NCI-H2227 (cell line): Measurements from ENCODE around the gene CDRT4.

Experiments used
- DNase-seq: peaks from one replicate; lab custom pipeline; 2025; ENCODE audit not compliant: unreplicated experiment; lab: John Stamatoyannopoulos, UW

The CDRT4 gene

DNA sequence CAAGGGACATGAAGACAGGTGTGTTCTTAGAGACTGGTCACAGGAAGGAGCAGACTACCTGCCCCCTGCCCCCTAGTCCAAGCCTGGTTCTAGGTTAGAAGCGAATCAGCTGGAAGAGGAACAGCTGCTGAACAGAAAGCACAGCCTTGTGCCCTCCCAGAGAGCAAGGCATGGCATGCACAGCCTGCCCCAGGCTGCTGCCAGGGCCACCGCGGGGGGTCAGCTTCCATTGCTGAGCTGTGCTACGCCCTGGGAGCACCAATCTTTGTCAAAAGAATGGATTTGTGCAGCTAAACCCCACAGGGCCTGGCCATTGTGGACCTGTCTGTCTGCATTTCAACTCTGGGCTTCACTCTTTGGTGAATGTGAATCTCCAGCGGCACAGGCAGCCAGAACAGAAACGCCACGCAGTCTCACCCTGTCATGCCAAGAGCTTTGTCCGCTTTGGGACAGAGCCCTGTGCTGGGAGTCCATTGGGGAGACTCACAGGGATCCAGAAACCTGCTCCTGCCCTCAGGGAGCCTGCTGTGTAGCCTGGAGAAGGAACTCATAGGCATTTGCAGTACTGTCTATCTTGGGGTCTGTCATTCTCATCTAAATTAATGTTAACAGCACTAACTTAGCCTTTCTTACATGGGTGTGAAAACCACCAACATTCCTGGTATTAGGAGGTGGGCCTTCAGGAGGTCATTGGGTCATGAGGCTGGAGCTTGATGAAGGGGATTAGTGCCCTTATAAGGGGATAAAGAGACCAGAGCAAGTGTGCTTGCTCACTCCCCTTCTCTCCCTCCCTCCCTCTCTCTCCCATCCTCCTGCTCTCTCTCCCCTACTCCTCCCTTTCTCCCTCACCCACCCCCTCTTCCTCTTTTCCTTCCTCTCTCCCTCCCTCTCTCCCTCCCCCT is 25.6 kb upstream of the CDRT4 start:
- DNase-seq = no peak

DNA sequence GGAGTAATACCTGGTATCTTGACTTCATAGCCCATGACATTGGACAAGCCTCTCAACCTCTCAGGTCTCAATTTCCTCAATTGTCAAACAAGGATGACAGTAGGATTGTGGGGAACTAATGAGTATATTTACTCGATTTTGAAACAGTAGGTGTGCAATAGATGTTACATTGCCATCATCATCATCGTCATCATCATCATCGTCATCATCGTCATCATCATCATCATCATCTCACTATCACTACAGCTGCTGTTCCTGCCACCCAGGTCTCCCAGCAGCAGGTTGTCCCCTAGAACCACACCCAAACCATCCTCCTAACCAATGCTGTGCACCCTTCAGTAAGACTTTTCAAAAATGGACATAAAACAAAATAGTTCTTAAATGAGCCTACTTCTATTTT is 24.8 kb upstream of the CDRT4 start:
- no peak for DNase-seq

DNA sequence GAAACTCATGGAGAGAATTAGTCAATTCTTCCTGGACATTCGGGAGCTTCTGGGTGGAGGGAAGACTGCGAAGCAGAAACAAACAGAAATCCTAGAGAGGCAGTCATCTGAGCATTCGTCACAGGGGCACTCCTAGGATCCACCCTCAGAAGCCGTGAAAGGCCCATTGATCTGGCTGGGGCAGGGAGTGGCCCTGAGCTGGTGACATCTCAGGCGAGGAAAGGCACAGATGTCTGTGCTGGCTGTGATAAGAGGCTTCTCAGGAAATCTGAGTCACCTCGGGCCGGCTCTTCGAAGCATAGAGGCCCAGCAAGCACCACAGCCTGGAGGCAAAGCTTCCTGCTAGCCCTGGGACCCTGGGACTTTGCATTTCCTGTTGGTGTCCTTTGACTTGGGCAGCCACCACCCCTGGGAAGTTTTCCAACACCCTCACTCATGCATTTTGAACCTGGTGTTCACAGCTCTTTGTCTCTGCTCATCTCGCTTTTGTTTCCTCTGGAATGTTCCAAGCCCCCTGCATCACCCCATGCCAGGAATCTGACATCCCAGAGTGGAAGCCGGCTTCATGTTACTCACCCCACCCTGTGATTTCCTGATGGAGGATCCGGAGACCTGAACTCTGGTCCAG is 23.3 kb upstream of the CDRT4 start:
- DNase-seq = no peak

DNA sequence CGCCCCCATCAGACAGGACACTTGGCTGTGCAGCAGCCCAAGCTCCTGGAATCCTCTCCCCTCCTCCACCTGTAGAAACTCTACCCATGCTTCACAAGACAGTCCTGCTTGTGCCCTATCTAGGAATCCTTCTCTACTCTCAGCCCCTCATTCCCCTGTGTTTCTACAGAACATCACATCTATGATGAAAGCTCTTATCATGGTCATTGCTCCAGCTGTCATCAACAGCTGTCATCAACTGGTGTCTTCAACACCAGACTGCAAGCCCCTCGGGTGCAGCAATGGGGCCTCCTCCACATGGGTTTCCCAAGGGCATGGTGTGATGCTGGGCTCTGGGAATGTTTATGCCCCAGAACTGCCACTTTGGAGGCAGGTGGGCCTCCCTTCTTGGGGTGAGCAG is 21.1 kb upstream of the CDRT4 start:
- DNase-seq = no peak

DNA sequence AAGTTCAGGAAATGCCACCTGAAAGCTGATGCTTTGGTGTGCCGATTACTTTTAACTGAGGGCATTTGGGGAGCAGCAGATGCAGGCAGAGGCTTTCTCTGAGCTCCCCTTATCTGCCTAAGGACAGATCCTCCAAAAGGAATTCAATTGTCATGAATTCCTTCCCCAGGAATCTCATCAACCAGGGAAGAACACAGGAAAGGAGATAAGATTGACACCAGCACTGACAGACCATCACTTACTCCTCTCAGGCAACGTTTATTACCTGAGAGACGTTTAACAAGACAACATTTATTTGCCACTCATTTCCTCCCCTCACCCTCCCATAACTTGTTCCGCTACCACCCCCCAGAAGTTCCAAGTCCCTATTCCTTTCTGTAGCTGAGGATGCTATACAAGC is 17.6 kb upstream of the CDRT4 start:
- no peak for DNase-seq

DNA sequence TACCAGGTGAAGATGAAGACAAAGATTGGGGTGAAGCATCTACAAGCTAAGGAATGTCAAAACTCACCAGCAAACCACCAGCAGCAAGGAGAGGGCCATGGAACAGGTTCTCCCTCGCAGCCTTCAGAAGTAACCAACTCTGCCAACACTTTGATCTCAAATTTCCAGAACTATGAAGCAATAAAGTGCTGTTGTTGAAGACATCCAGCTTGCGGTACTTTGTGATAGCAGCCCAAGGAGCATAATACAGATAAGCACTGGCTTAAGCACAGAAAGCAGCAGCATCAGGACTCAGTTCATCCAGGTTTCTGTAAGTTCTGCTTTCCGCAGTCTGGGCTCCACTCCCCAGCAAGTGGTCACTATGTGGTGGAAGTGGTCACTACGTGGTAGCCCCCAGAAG is 16.0 kb upstream of the CDRT4 start:
- DNase-seq = no peak

DNA sequence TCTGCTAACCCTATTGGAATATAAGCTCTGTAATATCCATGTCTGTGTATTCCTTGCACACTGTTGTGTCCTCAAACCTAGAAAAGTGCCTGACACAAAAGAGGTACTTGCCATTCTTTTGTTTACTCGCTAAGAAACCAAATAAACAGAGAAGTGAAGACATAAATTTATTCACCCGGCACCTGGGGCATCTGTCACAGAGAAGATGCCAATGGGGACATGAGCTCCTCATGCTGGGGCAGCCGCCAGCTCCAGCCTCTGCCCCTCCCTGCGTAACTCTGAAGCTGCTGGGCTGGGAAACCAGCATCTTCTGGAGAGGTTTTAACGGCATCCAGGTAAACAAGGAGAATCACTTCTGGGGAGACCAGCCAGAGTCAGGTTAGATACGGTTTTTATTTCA is 15.1 kb upstream of the CDRT4 start:
- no peak for DNase-seq

DNA sequence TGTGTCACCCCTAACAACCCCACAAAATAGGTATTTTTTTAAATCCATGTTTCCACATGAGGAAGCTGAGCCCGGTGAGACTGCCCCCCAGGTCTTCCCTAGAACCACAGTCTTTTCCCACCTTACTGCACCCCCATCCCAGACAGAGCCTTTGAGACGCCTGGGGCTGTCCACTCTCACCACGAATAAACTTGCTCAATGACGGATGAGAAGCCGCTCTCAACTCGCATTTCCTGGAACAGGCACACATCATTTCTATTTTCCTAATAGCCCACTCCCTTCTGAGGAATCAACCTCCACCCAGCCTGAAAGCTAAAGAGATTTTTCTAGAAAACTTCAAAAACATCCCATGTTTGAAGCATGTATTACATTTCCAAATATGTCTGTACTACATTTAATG is 14.1 kb upstream of the CDRT4 start:
- no peak for DNase-seq

DNA sequence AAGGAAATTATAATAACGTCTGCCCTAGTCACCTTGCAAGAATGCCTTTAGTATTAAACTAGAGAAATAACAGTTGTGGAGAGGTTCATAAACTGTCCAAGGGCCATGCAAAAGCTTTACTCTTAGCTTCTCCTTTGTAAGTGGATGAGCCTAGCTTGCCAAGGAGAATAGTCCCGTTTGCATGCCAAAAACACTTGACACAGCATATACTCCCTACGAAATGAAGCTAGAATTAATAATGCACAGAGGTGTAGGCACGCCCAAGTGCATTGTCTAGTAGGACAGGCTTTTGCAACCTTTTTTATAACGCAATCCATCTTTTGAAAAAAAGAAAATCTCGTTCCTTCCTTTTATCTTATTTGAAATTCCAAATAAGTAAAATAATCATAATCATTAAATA is 12.8 kb upstream of the CDRT4 start:
- DNase-seq = no peak

DNA sequence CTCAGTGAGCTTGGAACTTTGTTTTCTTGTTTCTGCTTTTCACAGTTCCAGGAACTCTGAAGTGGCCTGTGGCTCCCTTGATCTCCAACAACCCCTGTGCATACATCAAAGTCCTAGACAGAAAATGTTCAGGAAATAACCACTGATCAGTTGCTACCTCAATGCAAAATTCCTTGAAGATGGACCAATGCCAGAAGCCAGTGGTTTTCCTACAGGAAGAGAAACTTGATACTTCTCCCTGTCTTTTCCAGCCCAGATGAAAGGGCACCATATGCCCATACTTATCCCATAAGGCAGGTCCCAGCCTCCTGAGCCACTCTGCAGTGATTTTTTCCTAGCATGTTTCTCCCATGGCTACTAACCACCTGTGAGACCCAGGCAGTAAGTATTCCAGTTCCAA is 12.3 kb upstream of the CDRT4 start:
- DNase-seq = no peak

DNA sequence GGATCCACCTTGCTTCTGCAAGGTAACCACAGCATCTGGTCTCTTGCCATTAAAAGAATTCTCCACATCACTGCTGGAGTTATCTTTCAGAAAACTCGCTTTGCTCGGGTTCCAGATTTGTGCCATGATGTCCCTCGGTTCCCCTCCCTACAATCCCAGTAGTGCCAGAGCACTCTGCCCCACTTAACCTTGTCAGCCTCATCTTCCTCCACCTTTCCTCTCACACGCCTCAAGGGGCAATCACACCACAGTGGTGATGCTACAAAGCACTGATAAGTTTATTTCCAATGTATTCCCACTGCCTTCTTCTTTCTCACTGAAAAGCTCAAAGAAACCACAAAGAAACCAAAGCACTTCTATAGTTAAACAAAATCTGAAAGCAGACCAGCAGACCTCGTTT is 11.4 kb upstream of the CDRT4 start:
- DNase-seq = no peak

DNA sequence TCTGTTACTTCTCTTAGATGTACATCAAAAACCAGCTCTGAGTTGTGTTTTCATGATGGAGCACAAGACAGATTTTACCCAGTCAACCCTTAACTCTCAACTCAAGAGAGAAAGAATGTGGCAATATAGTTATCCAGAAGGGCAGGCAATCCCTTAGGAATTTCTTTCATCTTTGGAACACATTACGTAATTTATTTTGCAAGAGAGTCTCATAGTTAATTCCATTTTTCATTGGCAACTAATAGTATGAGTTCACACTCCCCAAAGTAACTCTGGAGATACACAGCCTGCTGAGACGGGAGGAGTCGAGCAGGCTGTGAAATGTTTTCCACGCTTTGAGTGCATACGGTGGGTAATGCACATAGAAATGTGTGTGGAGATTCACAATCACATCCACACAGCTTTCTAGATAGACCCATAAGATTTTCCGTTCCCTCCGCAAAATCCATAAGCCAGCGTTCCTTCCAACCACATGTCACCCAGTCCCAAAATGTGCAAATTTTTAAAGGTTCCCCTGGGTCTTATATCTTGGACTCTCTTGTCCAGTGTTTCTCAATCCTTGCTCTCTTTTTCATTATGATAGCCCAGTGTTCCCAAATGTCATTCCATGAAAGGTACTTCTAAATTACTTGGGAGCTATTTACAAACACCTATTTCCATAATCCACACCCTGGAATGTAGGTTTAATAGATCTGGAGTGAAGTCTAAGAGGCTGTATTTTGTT is 8.4 kb upstream of the CDRT4 start:
- no peak for DNase-seq

DNA sequence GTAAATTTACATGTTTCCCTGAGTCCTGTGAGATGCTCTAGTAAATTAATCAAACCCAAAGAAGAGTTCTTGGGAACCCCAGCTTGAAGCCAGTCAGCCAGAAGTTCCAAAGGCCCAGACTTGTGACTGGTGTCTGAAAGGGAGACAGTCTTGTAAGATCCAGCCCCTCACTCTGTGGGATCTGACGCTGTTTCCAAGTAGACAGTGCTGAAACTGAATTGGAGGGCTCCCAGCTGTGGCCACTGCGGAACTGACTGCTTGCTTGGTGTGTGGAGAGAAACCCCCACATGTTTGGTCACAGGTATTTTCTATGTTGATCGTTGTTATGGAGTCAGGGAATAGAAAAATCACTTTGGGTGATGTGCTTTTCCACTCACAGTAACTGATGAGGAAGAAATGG is 5.5 kb upstream of the CDRT4 start:
- DNase-seq = no peak

DNA sequence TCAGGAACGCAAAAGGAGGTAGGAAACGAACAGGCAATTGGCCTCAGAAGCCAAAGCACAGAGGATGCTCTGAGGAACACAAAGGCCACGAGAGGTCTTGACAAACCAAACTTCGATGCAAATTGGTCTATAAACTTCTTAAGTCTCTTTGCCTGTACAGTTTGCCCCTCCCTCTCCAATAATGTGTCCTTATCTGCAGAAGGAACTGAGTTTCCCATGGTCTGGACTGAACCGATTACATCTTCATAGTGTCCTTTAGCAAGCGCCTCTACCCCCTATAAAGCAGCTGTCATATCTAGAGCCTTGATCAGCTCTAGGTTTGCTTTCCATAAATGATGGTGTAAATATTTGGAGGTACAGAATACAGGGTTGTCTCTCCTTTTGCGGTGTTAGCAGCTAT is 3.1 kb upstream of the CDRT4 start:
- DNase-seq = no peak

DNA sequence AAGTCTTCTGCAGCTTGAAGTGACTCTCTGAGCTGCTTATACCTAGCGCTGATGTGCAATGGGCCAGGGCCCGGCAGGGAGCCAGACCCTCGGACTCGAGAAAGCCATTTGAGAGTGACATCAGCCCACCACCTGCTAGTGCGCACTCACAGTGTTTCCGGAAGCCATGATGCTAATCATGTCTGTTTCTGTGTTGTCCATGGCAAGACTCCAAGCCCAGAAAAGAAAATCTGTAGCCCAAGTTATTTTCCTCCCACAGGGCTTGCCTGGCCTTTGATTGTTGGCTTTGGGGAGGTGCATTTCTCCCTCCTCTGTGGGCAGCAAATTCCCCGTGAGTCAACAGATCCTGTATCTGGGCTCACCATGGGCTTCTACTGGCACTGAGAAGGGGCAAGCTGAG is 1.8 kb upstream of the CDRT4 start:
- DNase-seq = no peak

DNA sequence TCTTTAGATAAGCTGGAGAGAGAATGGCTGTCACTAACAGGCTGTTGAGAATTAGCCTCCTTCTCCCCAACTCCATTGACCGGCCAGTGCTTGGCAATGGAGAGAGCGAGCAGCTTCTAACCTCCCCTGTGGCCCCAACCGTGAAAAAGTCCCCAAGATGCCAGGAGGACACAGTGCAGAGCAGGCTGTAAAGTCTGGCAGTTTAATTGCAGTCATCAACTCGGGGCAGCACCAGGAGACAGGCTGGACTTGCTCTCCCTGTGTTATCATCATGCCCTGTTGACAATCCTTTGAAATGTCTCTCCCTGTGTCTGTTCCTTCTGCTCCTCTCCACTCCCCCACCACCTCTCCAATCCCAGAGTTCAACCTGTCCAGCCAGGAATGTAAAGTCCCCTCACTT is 705 bp upstream of the CDRT4 start:
- no peak for DNase-seq

DNA sequence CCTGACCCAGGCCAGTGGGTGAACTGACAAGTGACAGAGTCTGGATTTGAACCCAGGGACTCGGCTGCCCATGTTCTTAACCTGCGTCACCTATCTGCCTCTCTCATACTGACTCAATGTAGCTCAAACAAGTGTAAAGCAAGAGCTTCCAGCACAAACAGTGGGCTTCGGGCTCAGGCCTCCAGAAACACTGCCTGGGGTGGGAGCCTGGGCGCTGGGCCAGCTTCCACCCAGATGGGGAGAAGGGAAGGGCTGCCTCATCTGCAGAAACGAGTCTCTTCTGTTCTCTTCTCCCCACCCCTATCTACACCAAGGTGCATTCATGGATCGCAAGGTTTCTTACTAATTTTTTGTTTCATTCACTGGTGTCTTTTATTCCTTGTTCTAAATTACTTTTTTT is 1.3 kb downstream of the CDRT4 start:
- DNase-seq = no peak

DNA sequence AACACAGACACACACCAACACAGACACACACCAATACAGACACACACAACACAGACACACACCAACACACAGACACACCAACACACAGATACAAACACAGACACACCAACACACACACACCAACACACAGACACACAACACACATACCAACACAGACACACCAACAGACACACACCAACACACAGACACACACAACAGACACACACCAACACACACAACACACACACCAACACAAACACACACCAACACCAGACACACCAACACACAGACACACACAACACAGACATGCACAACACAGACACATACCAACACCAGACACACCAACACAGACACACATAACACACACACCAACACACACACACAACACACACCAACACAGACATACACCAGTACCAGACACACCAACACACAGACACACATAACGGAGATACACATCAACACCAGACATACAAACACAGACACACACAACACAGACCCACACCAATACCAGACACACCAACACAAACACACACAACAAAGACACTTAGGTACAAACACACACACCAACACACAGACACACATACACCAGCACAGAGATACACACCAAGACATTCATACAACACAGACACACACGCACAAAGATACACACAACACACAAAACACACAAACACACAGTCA is 2.2 kb downstream of the CDRT4 start:
- no peak for DNase-seq

DNA sequence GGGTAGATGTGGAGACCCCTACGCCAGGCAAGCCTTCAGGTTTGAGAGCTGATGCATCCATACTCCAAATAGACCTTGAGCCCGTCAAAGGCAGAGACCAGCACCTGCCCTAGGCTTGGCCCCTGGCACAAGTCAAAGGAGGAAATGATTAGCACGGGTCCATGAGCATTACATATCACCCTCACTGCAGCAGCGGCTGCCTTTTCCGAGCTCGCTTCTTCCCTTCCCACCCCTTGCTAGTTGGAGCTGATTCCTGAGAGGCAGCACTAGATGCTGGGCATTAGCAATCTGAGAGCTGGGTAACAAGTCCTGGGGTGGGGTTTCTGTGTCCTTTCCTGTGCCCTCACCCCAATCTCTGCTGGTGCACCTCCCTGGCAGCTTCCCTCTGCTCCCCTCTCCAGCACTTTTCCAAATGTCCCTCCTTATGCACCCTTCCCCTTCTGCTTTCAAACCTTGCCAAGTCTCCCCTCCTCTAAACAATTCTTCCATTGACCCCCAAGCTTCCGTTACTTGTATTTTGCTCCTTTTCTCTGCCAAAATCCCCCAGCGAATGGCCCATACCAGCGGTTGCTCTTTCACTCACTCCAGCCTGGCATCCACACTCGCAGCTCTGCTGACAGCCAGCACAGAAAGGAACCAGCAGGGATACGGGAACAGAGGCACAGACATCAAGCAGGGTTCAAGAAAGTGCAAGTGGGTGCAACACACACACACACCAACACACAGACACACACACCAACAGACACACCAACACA is 3.0 kb downstream of the CDRT4 start:
- DNase-seq = no peak

DNA sequence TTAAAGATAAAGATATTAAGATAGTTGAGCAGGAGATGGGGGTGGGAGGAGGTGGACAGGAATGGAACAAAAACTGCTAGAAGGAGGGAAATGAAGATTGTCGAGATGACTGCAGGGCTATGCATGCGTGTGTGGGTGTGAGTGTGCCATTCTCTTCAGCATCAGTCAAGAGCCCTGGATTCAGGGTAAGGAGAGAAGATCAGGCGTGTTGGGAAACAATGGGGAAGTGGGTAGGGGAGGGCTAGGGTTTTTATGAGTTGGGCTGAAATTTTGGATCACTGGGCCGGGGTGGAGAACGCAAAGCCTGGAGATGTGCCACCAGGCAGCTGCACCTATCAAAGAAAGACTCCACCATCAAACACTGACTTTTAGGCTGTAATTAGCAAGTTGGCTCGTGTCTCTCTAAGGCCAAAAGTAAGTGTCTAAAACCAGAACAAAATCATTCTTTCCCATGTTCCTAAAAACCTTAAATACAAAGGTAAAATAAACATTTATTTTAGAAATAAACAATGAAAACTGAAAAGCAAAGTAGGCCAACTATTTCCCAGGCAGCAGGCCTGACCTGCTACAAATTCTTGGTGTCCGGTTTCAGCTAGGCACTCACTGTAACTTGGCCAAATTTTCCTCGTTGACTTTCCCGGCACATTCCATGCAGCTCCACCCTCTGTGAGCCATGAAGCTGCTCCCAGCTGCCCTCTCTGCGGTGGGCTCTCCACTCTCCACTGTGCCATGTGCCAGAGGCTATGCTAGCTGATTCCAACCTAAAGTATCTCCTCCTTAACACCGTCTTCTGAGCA is 4.2 kb downstream of the CDRT4 start:
- DNase-seq = no peak
